Retina (tissue), 1 donor: ENCODE results near the gene KDM8.
"Not testable (repeated sequence)": the region's sequence is repeated elsewhere in the genome, so short reads cannot be mapped to it uniquely, and the experiment has no call there.

Source experiments
- DNase-seq: peaks from one replicate; pipeline ENCODE4 v3.0.0-alpha.2; 2016

The KDM8 gene

DNA sequence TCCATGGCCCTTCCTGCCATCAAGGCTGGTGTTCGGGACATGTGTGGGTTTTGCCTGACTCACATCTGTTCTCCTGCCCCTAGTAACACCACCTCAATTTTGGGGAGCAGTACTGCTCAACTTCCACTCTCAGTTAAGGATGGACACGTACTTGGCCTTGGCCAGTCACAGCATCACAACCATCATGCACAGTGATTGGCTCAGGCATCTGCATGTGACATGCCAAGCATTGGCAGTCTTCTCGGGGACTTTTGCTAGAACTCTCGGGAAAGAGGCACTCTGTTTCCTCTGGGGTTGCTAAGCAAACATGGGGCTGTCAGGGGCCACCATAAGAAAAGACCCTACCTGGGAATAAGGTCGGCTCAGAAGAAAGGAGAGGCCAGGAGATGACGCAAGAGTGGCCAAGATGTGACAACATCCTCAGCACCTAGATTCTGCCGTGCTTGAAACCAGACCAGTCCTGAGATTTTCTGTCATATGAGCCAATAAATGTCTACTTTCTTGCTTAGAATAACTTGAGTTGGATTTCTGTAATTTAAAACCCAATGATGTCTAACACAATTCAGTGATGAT is 11.9 kb upstream of the KDM8 start:
- DNase-seq = no peak

DNA sequence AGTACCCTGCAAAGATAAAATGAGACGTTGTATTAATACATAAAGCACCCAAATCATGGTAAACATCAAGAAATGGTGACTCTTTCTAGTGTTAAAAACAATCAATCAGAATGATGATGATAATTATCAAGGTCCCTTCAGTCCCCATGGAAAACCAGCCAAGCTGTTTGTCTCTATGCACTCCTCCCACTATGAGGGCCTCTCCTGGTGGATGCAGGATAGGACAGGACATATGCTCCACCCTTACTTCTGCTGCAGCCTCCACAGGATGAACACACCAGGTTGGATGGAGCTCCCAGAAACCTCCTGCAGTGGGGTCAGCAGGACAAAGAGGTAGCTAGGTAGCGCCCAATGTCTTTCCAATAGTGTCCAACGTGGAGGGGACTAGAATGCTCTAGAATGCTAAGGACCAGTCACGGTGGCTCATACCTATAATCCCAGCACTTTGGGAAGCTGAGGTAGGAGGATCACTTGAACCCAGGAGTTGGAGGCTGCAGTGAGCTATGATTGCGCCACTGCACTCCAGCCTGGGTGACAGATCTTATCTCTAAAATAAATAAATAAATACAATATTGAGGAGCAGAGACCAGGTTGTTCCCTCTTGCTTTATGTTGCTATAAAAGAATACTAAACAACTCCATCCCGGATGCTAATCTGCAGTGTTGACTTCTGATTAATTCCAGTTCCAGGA is 9.9 kb upstream of the KDM8 start:
- DNase-seq = no peak

DNA sequence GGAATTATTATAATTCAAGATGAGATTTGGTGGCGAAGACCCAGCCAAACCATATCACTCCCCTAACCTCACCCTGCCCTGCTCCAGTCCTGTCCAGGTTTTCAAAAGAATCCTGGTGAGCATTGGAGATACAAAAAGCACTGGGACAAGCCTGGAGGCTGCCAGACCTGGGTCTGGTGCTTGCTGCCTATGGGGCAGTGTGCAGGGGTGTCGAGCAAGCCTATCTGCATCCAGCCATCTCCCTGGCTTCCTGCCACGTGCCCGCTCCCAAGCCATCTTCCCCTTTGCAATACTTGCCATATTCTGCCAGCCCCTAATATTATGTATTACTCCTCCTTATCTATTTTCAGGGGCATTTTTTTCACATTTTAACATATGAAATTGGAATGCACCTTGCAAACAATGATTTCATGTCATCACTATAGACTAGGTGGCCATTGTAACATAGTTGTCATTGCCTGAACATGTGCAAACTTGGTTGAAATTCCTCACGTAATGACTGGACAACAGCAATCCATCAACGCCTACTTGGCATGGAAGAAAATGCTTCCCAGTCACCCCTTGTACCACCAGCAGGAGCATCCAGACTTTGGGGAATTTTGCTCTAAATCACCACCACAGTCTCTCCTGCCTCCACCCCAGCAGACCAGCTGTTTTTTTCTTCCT is 8.1 kb upstream of the KDM8 start:
- no peak for DNase-seq

DNA sequence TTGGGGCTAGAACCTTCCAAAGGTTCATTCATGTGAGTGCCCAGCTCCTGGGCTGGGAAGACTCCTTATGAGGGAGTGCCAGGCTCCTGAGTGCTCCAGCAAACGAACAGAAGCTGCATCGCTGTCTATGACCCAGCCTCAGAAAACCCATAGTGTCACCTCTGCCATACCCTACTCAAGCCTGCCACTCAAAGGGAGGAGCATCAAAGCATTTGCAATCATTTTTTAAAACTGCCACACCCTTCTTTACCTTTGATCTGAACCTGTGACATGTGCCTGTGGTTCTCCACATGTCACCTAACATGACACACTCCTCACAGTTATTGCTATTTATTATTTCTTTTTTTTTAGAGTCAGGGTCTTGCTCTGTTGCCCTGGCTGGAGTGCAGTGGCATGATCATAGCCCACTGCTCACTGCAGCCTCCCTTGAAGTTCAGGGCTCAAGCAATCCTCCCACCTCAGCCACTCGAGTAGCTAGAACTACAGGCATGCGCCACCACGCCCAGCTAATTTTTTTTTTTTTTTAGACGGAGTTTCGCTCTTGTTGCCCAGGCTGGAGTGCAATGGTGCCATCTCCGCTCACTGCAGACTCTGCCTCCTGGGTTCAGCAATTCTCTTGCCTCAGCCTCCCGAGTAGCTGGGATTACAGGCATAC is 7.3 kb upstream of the KDM8 start:
- no peak for DNase-seq

GRCh38 chr16:27197004-27197403 is 6.3 kb upstream of the KDM8 start:
- no peak for DNase-seq

GRCh38 chr16:27198451-27199234 is 4.7 kb upstream of the KDM8 start:
- no peak for DNase-seq

- DNase-seq = no peak
These were observed 4.1 kb upstream of the KDM8 start for GRCh38 chr16:27199235-27199586.

- DNase-seq = no peak
These were observed 3.6 kb upstream of the KDM8 start for GRCh38 chr16:27199736-27200135.

GRCh38 chr16:27200914-27201313 is 2.4 kb upstream of the KDM8 start:
- DNase-seq = not testable (repeated sequence)

- no peak for DNase-seq
These were observed 311 bp upstream of the KDM8 start for GRCh38 chr16:27202923-27203506.

DNA sequence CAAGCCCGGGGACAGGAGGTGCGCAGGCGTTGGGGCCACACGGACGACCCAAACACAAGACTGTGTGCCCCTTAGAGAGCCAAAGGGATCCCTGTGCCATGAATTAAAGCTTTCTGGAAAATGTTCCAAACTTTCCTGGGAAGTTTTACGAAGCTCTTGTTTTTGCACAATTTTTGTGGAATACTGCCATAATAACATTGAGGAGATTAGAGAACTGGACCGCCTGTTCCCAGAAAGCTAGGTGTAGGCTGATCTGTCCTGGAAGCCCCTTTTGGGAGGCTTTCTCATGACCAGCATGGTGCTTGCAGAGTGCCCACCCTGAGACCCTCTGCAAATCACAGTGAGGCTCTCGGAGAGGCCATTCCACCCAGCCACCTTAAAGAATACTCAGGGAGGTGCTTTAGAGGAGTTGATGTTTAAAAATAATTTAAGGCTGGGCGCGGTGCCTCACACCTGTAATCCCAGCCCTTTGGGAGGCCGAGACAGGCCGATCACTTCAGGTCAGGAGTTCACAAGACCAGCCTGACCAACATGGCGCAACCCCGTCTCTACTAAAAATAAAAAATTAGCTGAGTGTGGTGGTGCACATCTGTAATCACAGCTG is 1.1 kb downstream of the KDM8 start:
- DNase-seq = no peak

DNA sequence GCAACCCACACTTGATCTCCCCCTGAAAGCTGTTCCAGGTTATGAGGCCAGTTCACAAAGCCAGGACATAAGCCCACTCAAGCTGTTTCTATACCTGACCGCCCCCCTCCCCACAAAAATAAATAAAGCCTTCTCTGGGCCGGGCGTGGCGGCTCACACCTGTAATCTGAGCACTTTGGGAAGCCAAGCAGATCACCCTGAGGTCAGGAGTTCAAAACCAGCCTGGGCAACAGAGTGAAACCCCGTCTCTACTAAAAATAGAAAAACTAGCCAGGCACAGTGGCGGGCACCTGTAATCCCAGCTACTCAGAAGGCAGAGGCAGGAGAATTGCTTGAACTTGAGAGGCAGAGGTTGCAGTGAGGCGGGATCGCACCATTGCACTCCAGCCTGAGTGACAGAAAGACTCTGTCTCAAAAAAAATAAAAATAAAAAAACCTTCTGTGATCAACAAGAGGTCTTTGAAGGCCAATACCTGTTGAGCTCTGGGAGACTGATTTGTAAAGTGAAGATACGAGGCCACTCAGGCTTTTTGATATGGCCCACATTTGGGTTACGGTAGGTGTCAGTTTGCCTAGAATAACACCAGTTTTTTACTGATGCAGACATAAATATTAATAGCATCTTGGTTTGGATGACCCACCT is 2.2 kb downstream of the KDM8 start:
- DNase-seq = no peak

DNA sequence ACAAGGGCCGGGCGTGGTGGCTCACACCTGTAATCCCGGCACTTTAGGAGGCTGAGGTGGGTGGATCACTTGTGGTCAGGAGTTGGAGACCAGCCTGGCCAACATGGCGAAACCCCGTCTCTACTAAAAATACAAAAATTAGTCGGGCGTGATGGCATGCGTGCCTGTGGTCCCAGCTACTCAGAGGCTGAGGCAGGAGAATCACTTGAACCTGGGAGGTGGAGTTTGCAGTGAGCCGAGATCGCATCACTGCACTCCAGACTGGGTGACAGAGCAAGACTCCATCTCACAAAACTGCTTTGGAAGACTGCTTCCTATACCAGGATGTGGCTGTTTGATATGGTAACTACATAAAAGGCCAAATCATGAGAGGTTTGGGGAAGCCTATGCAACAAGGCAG is 3.8 kb downstream of the KDM8 start:
- not testable (repeated sequence) for DNase-seq

DNA sequence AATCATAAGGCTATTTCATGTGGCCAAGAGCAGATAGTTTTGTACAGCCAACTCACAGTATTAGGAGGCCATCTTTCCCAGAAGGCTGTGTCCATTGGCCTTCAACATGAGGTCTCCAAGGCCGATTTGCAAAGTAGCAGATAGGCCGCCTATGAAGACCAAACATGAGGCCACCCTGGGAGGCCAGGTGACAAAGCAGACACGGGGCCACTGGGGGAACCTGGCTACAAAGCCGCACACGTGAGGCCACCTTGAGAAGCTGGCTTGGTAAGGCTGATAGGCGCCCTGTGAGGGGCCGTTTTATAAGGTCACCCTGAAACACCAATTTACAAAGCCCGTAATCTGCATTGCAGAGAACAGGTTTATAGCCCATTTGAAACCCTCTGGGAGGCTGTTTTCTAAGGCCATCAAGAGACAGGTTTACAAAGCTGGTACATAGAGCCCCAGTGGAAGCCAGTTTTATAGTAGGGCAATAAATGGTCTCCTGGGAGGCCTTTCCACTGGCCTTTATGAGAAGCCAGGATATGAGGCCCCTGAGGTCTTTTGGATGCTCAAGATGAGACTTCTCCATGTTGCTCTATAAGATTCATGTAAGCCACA is 4.9 kb downstream of the KDM8 start:
- no peak for DNase-seq

DNA sequence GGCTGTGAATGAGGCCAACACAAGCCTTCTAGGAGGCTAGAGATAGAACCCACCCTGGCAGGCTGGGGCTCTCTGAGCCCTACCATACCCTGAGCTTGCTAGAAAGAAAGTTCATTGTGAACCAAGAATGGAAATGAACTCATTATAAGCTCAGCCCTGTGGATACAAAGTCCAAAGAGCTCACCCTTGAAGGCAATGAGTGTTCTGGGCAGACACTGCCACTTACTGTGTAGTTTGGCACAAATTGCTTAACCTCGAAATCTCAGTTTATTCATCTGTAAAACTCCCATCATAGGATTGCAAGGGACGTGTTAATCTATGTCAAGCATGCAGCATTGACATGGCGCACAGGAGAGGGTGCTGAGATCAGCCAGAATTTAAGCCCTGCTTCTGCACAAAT is 5.5 kb downstream of the KDM8 start:
- no peak for DNase-seq

DNA sequence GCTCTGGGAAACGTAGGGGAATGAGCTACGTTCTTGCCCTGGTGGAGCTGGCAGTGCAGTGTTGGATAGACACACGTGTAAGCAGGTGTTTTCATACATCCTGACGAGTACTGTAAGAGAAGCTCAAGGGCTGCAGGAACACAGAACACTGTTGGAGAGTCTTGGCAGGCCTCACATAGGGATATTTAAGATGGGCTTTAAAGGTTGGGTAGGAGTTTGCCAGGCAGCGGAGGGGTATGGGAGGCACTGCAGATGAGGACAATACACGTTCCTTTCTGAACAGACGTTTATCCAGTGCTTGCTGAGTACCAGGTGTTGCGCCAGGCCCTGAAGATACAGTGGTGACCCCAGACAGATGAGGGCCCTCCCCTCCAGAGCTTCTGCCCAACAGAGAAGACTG is 6.3 kb downstream of the KDM8 start:
- no peak for DNase-seq

- no peak for DNase-seq
These were observed 6.8 kb downstream of the KDM8 start for GRCh38 chr16:27210174-27210573.

DNA sequence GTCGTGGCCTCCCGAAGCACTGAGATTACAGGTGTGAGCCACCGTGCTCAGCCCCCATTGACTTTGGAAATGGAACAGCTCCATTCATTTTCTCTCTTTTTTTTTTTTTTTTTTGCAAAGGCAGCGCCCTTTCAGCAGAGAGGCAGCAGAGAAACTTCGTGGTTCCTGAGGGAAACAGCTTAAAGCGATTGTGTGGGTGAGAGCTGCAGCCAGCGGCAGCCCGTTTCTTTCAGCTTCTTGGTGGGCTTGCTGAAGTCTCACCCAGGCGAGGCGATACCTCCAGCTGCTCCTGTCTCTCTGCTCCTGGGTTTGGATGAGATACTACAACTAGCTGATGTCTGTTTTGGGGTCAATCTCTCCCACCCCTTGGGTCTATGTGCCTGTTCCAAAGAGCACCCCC is 7.7 kb downstream of the KDM8 start:
- DNase-seq = no peak

- no peak for DNase-seq
These were observed 11.0 kb downstream of the KDM8 start for GRCh38 chr16:27214084-27214961.

DNA sequence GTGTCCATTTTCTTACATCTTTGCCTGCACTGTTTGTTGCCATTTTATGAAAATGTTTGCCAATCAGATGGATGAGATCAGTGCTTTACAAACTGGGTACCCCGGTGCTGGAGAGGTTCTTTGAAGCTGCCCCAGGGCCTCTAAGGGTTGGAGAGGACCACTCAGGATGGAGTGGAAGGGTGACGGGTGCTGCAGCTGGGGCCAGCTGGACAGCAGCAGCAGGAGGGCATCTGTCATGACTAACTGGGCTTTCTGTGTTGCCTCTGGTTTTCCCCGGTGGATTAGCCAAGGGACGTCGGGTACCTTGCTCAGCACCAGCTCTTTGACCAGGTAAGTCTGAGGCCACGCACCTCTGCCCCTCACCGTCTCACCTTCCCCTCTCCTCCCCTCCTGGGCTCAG is 12.3 kb downstream of the KDM8 start:
- no peak for DNase-seq
